ENCODE data around the gene ACTN4. TPM values are rescaled to one million over a fixed set of nuclear protein-coding genes. Genes with fewer than 3 reads are reported as not detected.

The ACTN4 gene
- total and polyA plus RNA-seq, 2 donors (not counting 3 experiments of a cell fraction or from before 2014, with no cell fraction given) = 313 to 748 TPM

DNA sequence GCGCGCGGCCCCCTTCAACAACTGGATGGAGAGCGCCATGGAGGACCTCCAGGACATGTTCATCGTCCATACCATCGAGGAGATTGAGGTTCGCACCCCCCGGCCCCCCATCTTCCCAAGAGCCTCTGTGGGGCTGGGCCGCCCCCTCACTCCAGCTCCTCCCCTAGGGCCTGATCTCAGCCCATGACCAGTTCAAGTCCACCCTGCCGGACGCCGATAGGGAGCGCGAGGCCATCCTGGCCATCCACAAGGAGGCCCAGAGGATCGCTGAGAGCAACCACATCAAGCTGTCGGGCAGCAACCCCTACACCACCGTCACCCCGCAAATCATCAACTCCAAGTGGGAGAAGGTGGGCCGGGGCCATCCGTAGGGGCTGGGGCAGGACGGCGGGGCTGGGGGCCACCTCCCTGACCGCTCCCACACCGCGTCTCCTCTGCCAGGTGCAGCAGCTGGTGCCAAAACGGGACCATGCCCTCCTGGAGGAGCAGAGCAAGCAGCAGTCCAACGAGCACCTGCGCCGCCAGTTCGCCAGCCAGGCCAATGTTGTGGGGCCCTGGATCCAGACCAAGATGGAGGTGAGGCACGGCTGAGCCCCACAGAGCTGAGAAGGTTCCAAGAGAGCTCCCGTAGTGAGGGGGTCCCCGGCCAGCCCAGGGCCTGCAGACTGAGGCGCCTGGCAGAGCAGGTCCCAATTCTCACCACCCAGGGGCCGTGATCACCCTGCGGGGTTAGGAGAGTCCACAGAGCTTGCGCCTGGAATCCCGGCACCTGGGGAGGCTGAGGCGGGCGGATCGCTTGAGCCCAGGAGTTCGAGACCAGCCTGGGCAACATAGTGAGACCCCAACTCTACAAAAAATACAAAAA, 76.8 kb downstream of the ACTN4 start:
- H3K4me2 ChIP-seq (ENCODE audit: insufficient read depth, low read length) = no peak overlapping the region

More for the DNA sequence above, 76.8 kb downstream of the ACTN4 start:
- Histone ChIP-seq H3K4me3 (replicated peaks in 1 of 3; ENCODE audit: insufficient read depth in 1 of 3, low read depth in 1 of 3, low read length in 3 of 3) (no peak overlapping the region), H3K4me1 (ENCODE audit: control insufficient read depth, extremely low read depth, insufficient read depth, low read length) (no peaks in the 10 kb centered on the region), H4K20me1 (replicated peaks; ENCODE audit: control insufficient read depth, extremely low read depth, insufficient read depth, low read length) (no peaks in the 10 kb centered on the region), H3K36me3 (ENCODE audit: control insufficient read depth in 2 of 2, extremely low read depth in 1 of 2, insufficient read depth in 2 of 2, low read length in 2 of 2) (peaks cover 17 to 83% of the 10 kb centered on the region in 2 experiments), H3K27me3 (ENCODE audit: control insufficient read depth in 2 of 2, insufficient read depth in 2 of 2, low read length in 2 of 2) (no peaks in the 10 kb centered on the region), H3K9ac (replicated peaks; ENCODE audit: extremely low read depth, insufficient read depth, low read length) (no peak overlapping the region), H3K9me3 (replicated peaks; ENCODE audit: control insufficient read depth, insufficient read depth, low read length) (no peaks in the 10 kb centered on the region), H3K27ac (ENCODE audit: insufficient read depth, low read depth, low read length) (no peak overlapping the region), H3K79me2 (ENCODE audit: control insufficient read depth, insufficient read depth, low read length) (no peaks in the 10 kb centered on the region), H3K9me1 (replicated peaks; ENCODE audit: control insufficient read depth, extremely low read depth, insufficient read depth, low read length) (no peaks in the 10 kb centered on the region), H2AFZ (ENCODE audit: low read depth, low read length) (no peak overlapping the region)
- BruUV-seq (replicated peaks) = TSS peak; percentile 91
- FAIRE-seq (no peak), DNase-seq (ENCODE audit: low read depth, low spot score) (no peak)
- intact Hi-C loops (cut with micrococcal nuclease) = no loop called here
- ChIA-PET POLR2A (interaction anchor here (0.7 kb wide), 1 partner anchor 65 kb away, joined by 4 read pairs; no protein-coding TSS in a partner anchor), CTCF (interaction anchor here (0.9 to 2.2 kb wide), 4 partner anchors 10 to 206 kb away, joined by 3 to 8 read pairs (median 4); partner anchors contain the start of genes MRPS12 and SARS2)
- dilution Hi-C loops (cut with MboI; ENCODE audit: extremely low pct_ligation_motif_present, low sequenced_read_pairs) = no loop called here
- TF ChIP-seq GATA2 (IDR thresholded peaks at IDR 0.05; ENCODE audit: insufficient read depth, insufficient read length, low read depth, low read length) (no peak), EZH2 (IDR thresholded peaks at IDR 0.05; ENCODE audit: borderline replicate concordance, low read depth, low read length, severe bottlenecking) (no peak), JUN (IDR thresholded peaks at IDR 0.05; ENCODE audit: borderline replicate concordance, insufficient read depth, insufficient read length, low read depth) (no peak), POLR2A (IDR thresholded peaks at IDR 0.05; ENCODE audit: low read depth, low read length) (no peak), FOS (IDR thresholded peaks at IDR 0.05; ENCODE audit: borderline replicate concordance, insufficient read depth, low read length) (no peak), POLR2AphosphoS5 (IDR thresholded peaks at IDR 0.05; ENCODE audit: insufficient read depth, low read depth, low read length) (no peak)
- TF ChIP-seq, protein P1, sequence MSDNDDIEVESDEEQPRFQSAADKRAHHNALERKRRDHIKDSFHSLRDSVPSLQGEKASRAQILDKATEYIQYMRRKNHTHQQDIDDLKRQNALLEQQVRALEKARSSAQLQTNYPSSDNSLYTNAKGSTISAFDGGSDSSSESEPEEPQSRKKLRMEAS (IDR thresholded peaks at IDR 0.05; ENCODE audit: insufficient read depth, insufficient read length) = no peak
- TF ChIP-seq, protein P2, sequence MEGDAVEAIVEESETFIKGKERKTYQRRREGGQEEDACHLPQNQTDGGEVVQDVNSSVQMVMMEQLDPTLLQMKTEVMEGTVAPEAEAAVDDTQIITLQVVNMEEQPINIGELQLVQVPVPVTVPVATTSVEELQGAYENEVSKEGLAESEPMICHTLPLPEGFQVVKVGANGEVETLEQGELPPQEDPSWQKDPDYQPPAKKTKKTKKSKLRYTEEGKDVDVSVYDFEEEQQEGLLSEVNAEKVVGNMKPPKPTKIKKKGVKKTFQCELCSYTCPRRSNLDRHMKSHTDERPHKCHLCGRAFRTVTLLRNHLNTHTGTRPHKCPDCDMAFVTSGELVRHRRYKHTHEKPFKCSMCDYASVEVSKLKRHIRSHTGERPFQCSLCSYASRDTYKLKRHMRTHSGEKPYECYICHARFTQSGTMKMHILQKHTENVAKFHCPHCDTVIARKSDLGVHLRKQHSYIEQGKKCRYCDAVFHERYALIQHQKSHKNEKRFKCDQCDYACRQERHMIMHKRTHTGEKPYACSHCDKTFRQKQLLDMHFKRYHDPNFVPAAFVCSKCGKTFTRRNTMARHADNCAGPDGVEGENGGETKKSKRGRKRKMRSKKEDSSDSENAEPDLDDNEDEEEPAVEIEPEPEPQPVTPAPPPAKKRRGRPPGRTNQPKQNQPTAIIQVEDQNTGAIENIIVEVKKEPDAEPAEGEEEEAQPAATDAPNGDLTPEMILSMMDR (IDR thresholded peaks at IDR 0.05; ENCODE audit: extremely low read depth in 1 of 2, insufficient read depth in 1 of 2, low read depth in 1 of 2, low read length in 2 of 2) = no peak
